Stimulated activated naive B cell treated with anti-CD40 and anti-IgM and Interleukin-4, amounts not matched to agents 10 μg/mL and 1 μg/mL and 100 μg/mL, for 72 hours (primary cell): Measurements from ENCODE around the gene NBPF6.
"Not testable (repeated sequence)": the region's sequence is repeated elsewhere in the genome, so short reads cannot be mapped to it uniquely, and the experiment has no call there.

Experiments
- ATAC-seq, 2 donors: fragments of 150-1000 bp; cut with Tn5 transposase; replicated peaks; 2 replicates each; pipeline ENCODE4 v1.10.0; 2021; ENCODE audit warnings: moderate library complexity in 1 of 2
- DNase-seq: peaks from one replicate; pipeline ENCODE4 v3.0.0; 2021
- H3K27ac Mint-ChIP-seq: one replicate; pipeline ENCODE4 v1.8.0; 2022; ENCODE audit warnings: mild to moderate bottlenecking, mixed read lengths
- H3K27me3 Mint-ChIP-seq, 2 donors: one replicate each; pipeline ENCODE4 v1.8.0; 2022; ENCODE audit warnings: mixed read lengths in 2 of 2
- H3K36me3 Mint-ChIP-seq, 2 donors: one replicate each; pipeline ENCODE4 v1.8.0; 2022; ENCODE audit warnings: mixed read lengths in 2 of 2, mild to moderate bottlenecking in 1 of 2
- H3K4me1 Mint-ChIP-seq, 2 donors: one replicate each; pipeline ENCODE4 v1.8.0; 2022; ENCODE audit warnings: mixed read lengths in 2 of 2, mild to moderate bottlenecking in 1 of 2
- H3K4me3 Mint-ChIP-seq, 2 donors: one replicate each; pipeline ENCODE4 v1.8.0; 2022; ENCODE audit warnings: mild to moderate bottlenecking in 2 of 2, mixed read lengths in 2 of 2, moderate library complexity in 1 of 2
- H3K9me3 Mint-ChIP-seq, 2 donors: one replicate each; pipeline ENCODE4 v1.8.0; 2022; ENCODE audit warnings: mixed read lengths in 2 of 2, mild to moderate bottlenecking in 1 of 2

NBPF6 gene

GRCh38 chr1:108470750-108471149 lies 20.6 kb downstream of the NBPF6 start:
- H3K9me3 Mint-ChIP-seq, ATAC-seq, DNase-seq, H3K36me3 Mint-ChIP-seq, H3K4me1 Mint-ChIP-seq, H3K27ac Mint-ChIP-seq, H3K4me3 Mint-ChIP-seq: not testable (repeated sequence)
- H3K27me3 Mint-ChIP-seq, result peaks cover 27 to 30% of the 10 kb centered on the region in 2 donors

- H3K36me3 Mint-ChIP-seq, DNase-seq, H3K4me1 Mint-ChIP-seq, H3K27ac Mint-ChIP-seq, H3K4me3 Mint-ChIP-seq, ATAC-seq: not testable (repeated sequence)
- H3K27me3 Mint-ChIP-seq, result peaks cover 24% of the 10 kb centered on the region in 2 donors
- peaks cover 8 to 14% of the 10 kb centered on the region in 2 donors for H3K9me3 Mint-ChIP-seq
Measured at GRCh38 chr1:108474516-108474915, 24.4 kb downstream of the NBPF6 start.

GRCh38 chr1:108478429-108479015 lies 28.4 kb downstream of the NBPF6 start:
- no peak overlapping the region for H3K27ac Mint-ChIP-seq
- no peaks in the 10 kb centered on the region for H3K4me1 Mint-ChIP-seq
- ATAC-seq (no peak), DNase-seq (no peak)
- H3K4me3 Mint-ChIP-seq, result no peak overlapping the region
- peaks cover 0 to 6% of the 10 kb centered on the region in 2 donors for H3K36me3 Mint-ChIP-seq
- H3K9me3 Mint-ChIP-seq, result peaks cover 16 to 19% of the 10 kb centered on the region in 2 donors
- H3K27me3 Mint-ChIP-seq, result peaks cover 18 to 25% of the 10 kb centered on the region in 2 donors

DNA sequence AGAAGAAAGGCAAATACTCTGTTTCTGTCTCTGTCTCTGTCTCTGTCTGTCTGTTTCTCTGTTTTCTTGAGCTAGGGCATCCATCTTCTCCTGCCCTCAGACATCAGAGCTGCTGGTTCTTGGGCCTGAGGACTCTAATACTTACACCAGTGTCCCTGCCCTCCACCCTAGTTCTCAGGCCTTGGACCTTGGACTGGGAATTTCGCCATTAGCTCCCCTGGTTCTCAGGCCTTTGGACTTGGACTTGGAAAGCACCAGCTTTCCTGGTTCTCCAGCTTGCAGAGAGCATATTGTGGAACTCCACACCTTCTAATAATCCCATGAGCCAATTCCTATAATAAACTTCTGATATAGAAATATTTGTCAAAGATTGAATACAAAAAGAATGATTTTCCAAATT lies 32.6 kb downstream of the NBPF6 start:
- no peak for DNase-seq
- Mint-ChIP-seq H3K9me3 (peaks cover 12 to 14% of the 10 kb centered on the region in 2 donors), H3K27me3 (peaks cover 7 to 13% of the 10 kb centered on the region in 2 donors), H3K27ac (no peak overlapping the region), H3K36me3 (peaks cover 0 to 5% of the 10 kb centered on the region in 2 donors), H3K4me3 (no peak overlapping the region), H3K4me1 (no peaks in the 10 kb centered on the region)
- no peak for ATAC-seq

GRCh38 chr1:108485990-108486389 lies 35.8 kb downstream of the NBPF6 start:
- H3K27me3 Mint-ChIP-seq, DNase-seq, ATAC-seq, H3K36me3 Mint-ChIP-seq, H3K4me3 Mint-ChIP-seq, H3K9me3 Mint-ChIP-seq, H3K27ac Mint-ChIP-seq, H3K4me1 Mint-ChIP-seq: not testable (repeated sequence)

GRCh38 chr1:108486707-108487106 lies 36.6 kb downstream of the NBPF6 start:
- ATAC-seq, H3K27ac Mint-ChIP-seq, H3K27me3 Mint-ChIP-seq, DNase-seq, H3K4me3 Mint-ChIP-seq, H3K4me1 Mint-ChIP-seq, H3K9me3 Mint-ChIP-seq, H3K36me3 Mint-ChIP-seq: not testable (repeated sequence)

- not testable (repeated sequence) for H3K36me3 Mint-ChIP-seq, ATAC-seq, DNase-seq, H3K27me3 Mint-ChIP-seq, H3K4me3 Mint-ChIP-seq, H3K9me3 Mint-ChIP-seq, H3K27ac Mint-ChIP-seq, H3K4me1 Mint-ChIP-seq
Measured at GRCh38 chr1:108495008-108495407, 44.9 kb downstream of the NBPF6 start.

DNA sequence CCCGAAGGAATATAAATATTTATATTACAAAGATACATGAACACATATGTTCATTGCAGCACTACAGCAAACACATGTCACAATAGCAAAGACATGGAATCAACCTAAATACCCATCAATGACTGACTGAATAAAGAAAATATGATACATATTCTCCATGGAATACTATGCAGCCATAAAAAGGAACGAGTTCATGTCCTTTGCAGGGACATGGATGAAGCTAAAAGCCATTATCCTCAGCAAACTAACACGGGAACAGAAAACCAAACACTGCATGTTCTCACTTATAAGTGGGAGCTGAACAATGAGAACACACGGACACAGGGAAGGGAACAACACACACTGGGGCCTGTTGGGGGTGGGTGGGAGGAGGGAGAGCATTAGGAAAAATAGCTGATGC lies 46.7 kb downstream of the NBPF6 start:
- ATAC-seq, H3K9me3 Mint-ChIP-seq, DNase-seq, H3K36me3 Mint-ChIP-seq, H3K27ac Mint-ChIP-seq, H3K4me3 Mint-ChIP-seq, H3K27me3 Mint-ChIP-seq, H3K4me1 Mint-ChIP-seq: not testable (repeated sequence)

DNA sequence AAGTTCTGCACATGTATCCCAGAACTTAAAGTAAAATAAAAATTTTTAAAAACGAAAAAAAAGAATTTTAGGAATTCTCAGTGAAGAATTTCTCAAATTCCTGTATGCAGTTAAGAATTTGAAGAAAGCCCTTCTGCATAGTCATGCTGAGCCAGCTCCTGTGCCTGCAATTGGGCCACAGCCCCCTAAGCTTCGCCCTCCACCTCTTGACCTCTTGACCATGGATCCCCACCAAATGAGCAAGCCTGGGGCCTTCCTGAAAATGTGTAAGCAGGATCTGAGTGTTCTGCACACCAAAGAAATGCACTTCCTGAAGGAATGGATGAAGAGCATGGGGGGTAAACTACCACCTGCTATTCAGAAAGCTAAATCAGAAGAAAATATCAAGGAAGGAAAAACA lies 52.0 kb downstream of the NBPF6 start:
- Mint-ChIP-seq H3K27ac (no peak overlapping the region), H3K27me3 (peaks cover 10 to 11% of the 10 kb centered on the region in 2 donors), H3K36me3 (peaks cover 0 to 2% of the 10 kb centered on the region in 2 donors), H3K4me3 (no peak overlapping the region), H3K4me1 (no peaks in the 10 kb centered on the region), H3K9me3 (no peaks in the 10 kb centered on the region)
- DNase-seq (no peak), ATAC-seq (no peak)

GRCh38 chr1:108502624-108503023 lies 52.5 kb downstream of the NBPF6 start:
- DNase-seq (no peak), ATAC-seq (no peak)
- no peak overlapping the region for H3K27ac Mint-ChIP-seq
- no peaks in the 10 kb centered on the region for H3K4me1 Mint-ChIP-seq
- no peak overlapping the region for H3K4me3 Mint-ChIP-seq
- H3K27me3 Mint-ChIP-seq, result peaks cover 10 to 11% of the 10 kb centered on the region in 2 donors
- no peaks in the 10 kb centered on the region for H3K9me3 Mint-ChIP-seq
- peaks cover 0 to 2% of the 10 kb centered on the region in 2 donors for H3K36me3 Mint-ChIP-seq

- Mint-ChIP-seq H3K4me1 (no peaks in the 10 kb centered on the region), H3K4me3 (no peak overlapping the region), H3K27ac (no peak overlapping the region), H3K27me3 (peaks cover 10 to 11% of the 10 kb centered on the region in 2 donors), H3K9me3 (no peaks in the 10 kb centered on the region), H3K36me3 (peaks cover 0 to 2% of the 10 kb centered on the region in 2 donors)
- DNase-seq (no peak), ATAC-seq (no peak)
Measured at GRCh38 chr1:108503062-108503733, 53.1 kb downstream of the NBPF6 start.

DNA sequence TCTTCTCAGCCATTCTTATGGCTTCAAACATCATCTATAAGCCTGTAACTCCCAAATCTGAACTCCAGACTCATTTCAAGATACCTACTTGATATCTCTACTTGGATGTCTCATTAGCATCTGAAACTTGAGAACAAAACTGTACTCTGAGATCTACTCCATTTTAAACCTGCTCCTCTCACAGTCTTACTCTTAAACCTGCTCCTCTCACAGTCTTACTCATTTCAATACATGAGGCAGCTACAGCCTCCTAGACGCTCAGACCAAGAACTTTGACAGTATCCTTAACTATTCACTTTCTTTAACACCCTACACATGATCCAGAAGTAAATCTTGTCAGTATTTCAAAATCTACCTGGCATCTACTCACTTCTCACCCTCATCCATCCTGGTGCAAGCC lies 54.3 kb downstream of the NBPF6 start:
- H3K27ac Mint-ChIP-seq, result no peak overlapping the region
- no peaks in the 10 kb centered on the region for H3K4me1 Mint-ChIP-seq
- peak; percentile 70 to 72 for ATAC-seq
- no peak for DNase-seq
- peaks cover 10 to 11% of the 10 kb centered on the region in 2 donors for H3K27me3 Mint-ChIP-seq
- no peaks in the 10 kb centered on the region for H3K9me3 Mint-ChIP-seq
- no peak overlapping the region for H3K4me3 Mint-ChIP-seq
- peaks cover 0 to 2% of the 10 kb centered on the region in 2 donors for H3K36me3 Mint-ChIP-seq

- H3K36me3 Mint-ChIP-seq, result peaks cover 0 to 2% of the 10 kb centered on the region in 2 donors
- ATAC-seq, result peak; percentile 16 to 35
- DNase-seq, result no peak
- no peak overlapping the region for H3K27ac Mint-ChIP-seq
- no peaks in the 10 kb centered on the region for H3K9me3 Mint-ChIP-seq
- H3K27me3 Mint-ChIP-seq, result peaks cover 10 to 11% of the 10 kb centered on the region in 2 donors
- H3K4me1 Mint-ChIP-seq, result no peaks in the 10 kb centered on the region
- H3K4me3 Mint-ChIP-seq, result no peak overlapping the region
Measured at GRCh38 chr1:108505763-108506070, 55.6 kb downstream of the NBPF6 start.

DNA sequence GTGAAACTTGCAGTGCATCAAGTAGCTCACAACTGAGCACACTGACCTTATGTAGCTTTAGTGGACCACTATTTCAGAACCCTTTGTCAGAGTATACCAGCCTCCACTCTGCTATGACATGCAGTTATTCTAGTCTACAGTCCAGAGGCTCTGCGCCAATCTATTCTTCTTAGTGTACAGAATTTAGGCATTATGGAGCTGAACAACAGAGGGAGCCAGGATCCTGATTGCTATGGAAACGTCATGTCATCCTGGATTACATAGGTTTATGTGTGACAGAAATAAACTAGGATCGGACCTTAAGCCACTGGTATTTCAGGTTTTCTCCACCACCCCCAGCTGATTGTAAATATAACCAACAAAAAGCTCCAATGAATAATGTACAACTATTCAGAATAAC lies 61.6 kb downstream of the NBPF6 start:
- H3K27ac Mint-ChIP-seq, result no peak overlapping the region
- H3K9me3 Mint-ChIP-seq, result no peaks in the 10 kb centered on the region
- no peaks in the 10 kb centered on the region for H3K36me3 Mint-ChIP-seq
- H3K27me3 Mint-ChIP-seq, result no peaks in the 10 kb centered on the region
- no peak for DNase-seq
- H3K4me3 Mint-ChIP-seq, result no peak overlapping the region
- no peaks in the 10 kb centered on the region for H3K4me1 Mint-ChIP-seq
- no peak for ATAC-seq

- Mint-ChIP-seq H3K36me3 (no peaks in the 10 kb centered on the region), H3K27ac (no peak overlapping the region), H3K9me3 (no peaks in the 10 kb centered on the region), H3K4me1 (no peaks in the 10 kb centered on the region), H3K27me3 (no peaks in the 10 kb centered on the region), H3K4me3 (no peak overlapping the region)
- DNase-seq (no peak), ATAC-seq (peak; percentile 42 to 45)
Measured at GRCh38 chr1:108512239-108513043, 62.3 kb downstream of the NBPF6 start.
